ENCODE results near the gene HAUS7.
"Not testable (repeated sequence)": the region's sequence is repeated elsewhere in the genome, so short reads cannot be mapped to it uniquely, and the experiment has no call there.

DNA sequence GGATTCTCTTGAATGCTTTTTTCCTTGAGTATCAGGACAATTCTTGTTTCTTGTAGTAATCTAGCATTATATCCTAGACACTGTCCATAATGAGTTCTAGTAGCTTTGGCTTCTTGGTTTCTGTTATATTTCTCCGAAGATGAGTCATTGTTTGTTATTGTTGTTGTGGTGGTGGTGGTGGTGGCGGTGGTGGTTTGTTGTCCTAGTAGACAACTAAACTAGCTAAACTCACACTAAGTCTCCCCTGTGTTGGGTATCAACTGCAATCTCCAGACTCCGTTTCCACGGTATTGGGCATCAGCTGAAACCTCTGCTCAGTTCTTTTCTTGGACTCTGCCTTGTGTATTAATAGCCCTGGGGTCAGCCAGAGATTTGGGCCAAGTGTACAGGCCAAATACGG, 66.0 kb downstream of the HAUS7 start:
- TF ChIP-seq, protein P1, sequence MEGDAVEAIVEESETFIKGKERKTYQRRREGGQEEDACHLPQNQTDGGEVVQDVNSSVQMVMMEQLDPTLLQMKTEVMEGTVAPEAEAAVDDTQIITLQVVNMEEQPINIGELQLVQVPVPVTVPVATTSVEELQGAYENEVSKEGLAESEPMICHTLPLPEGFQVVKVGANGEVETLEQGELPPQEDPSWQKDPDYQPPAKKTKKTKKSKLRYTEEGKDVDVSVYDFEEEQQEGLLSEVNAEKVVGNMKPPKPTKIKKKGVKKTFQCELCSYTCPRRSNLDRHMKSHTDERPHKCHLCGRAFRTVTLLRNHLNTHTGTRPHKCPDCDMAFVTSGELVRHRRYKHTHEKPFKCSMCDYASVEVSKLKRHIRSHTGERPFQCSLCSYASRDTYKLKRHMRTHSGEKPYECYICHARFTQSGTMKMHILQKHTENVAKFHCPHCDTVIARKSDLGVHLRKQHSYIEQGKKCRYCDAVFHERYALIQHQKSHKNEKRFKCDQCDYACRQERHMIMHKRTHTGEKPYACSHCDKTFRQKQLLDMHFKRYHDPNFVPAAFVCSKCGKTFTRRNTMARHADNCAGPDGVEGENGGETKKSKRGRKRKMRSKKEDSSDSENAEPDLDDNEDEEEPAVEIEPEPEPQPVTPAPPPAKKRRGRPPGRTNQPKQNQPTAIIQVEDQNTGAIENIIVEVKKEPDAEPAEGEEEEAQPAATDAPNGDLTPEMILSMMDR (conservative IDR thresholded peaks at IDR 0.05; ENCODE audit: low read depth in 2 of 2): not testable (repeated sequence)
- not testable (repeated sequence) for TF ChIP-seq EZH2 (IDR thresholded peaks at IDR 0.05; ENCODE audit: low read depth, unreplicated experiment); POLR2AphosphoS5 (IDR thresholded peaks at IDR 0.05; ENCODE audit: low read depth); EZH2phosphoT487 (IDR thresholded peaks at IDR 0.05; ENCODE audit: unreplicated experiment)
- TF ChIP-seq, protein P2, sequence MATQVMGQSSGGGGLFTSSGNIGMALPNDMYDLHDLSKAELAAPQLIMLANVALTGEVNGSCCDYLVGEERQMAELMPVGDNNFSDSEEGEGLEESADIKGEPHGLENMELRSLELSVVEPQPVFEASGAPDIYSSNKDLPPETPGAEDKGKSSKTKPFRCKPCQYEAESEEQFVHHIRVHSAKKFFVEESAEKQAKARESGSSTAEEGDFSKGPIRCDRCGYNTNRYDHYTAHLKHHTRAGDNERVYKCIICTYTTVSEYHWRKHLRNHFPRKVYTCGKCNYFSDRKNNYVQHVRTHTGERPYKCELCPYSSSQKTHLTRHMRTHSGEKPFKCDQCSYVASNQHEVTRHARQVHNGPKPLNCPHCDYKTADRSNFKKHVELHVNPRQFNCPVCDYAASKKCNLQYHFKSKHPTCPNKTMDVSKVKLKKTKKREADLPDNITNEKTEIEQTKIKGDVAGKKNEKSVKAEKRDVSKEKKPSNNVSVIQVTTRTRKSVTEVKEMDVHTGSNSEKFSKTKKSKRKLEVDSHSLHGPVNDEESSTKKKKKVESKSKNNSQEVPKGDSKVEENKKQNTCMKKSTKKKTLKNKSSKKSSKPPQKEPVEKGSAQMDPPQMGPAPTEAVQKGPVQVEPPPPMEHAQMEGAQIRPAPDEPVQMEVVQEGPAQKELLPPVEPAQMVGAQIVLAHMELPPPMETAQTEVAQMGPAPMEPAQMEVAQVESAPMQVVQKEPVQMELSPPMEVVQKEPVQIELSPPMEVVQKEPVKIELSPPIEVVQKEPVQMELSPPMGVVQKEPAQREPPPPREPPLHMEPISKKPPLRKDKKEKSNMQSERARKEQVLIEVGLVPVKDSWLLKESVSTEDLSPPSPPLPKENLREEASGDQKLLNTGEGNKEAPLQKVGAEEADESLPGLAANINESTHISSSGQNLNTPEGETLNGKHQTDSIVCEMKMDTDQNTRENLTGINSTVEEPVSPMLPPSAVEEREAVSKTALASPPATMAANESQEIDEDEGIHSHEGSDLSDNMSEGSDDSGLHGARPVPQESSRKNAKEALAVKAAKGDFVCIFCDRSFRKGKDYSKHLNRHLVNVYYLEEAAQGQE (IDR thresholded peaks at IDR 0.05; ENCODE audit: unreplicated experiment): not testable (repeated sequence)
- TF ChIP-seq, protein P3, sequence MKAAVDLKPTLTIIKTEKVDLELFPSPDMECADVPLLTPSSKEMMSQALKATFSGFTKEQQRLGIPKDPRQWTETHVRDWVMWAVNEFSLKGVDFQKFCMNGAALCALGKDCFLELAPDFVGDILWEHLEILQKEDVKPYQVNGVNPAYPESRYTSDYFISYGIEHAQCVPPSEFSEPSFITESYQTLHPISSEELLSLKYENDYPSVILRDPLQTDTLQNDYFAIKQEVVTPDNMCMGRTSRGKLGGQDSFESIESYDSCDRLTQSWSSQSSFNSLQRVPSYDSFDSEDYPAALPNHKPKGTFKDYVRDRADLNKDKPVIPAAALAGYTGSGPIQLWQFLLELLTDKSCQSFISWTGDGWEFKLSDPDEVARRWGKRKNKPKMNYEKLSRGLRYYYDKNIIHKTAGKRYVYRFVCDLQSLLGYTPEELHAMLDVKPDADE (IDR thresholded peaks at IDR 0.05): not testable (repeated sequence)

Measured in GM23338 (cell line).